Neural cell (in vitro differentiated cells): Measurements from ENCODE around the gene OSBP2. TPM values are rescaled to one million over a fixed set of nuclear protein-coding genes. Genes with fewer than 3 reads are reported as not detected.

Source experiments
- H2AFZ ChIP-seq: fragments of 200-600, 300-800 bp; sonication (generic), shearing (Covaris generic); 2 replicates; pipeline ENCODE4 v1.6.0; 2014; ENCODE audit warnings: low read depth, mild to moderate bottlenecking, antibody characterized with exemption, low read length, moderate library complexity
- H3F3A ChIP-seq: fragments of 200-600 bp; shearing (Covaris generic); 2 replicates; pipeline ENCODE4 v1.6.1; 2016; ENCODE audit warnings: mild to moderate bottlenecking, moderate library complexity, mixed read lengths, antibody characterized with exemption, low read length; ENCODE audit not compliant: insufficient read depth, poor library complexity, severe bottlenecking
- H3K27ac ChIP-seq: fragments of 200-600, 300-800 bp; sonication (generic), shearing (Covaris generic); 2 replicates; pipeline ENCODE4 v1.5.1; 2014; ENCODE audit warnings: mild to moderate bottlenecking, low read length, moderate library complexity
- H3K27me3 ChIP-seq: fragments of 300-800, 200-600 bp; sonication (generic), shearing (Covaris generic); 2 replicates; pipeline ENCODE4 v1.6.0; 2014; ENCODE audit warnings: mild to moderate bottlenecking, low read depth, low read length, moderate library complexity; ENCODE audit not compliant: insufficient read depth
- H3K36me3 ChIP-seq: fragments of 300-800, 200-600 bp; sonication (generic), shearing (Covaris generic); 2 replicates; pipeline ENCODE4 v1.5.1; 2014; ENCODE audit warnings: mild to moderate bottlenecking, antibody characterized with exemption, low read length, moderate library complexity; ENCODE audit not compliant: insufficient read depth
- H3K4me2 ChIP-seq: fragments of 300-800, 200-600 bp; sonication (generic), shearing (Covaris generic); 2 replicates; pipeline ENCODE4 v1.6.0; 2014; ENCODE audit warnings: mild to moderate bottlenecking, low read length
- H3K4me3 ChIP-seq: fragments of 300-800, 200-600 bp; sonication (generic), shearing (Covaris generic); 2 replicates; pipeline ENCODE4 v1.5.1; 2014; ENCODE audit warnings: mild to moderate bottlenecking, low read length, moderate library complexity
- H3K79me2 ChIP-seq: fragments of 200-600 bp; shearing (Covaris generic); replicated peaks from 2 replicates; pipeline ENCODE4 v1.6.0; 2014; ENCODE audit warnings: mild to moderate bottlenecking, low read length, moderate library complexity; ENCODE audit not compliant: insufficient read depth
- H3K9ac ChIP-seq: fragments of 300-800, 200-600 bp; sonication (generic), shearing (Covaris generic); 2 replicates; pipeline ENCODE4 v1.6.1; 2016; ENCODE audit warnings: mild to moderate bottlenecking, low read length, mixed read lengths
- H3K9me2 ChIP-seq: fragments of 200-600 bp; shearing (Covaris generic); 2 replicates; pipeline ENCODE4 v1.6.1; 2016; ENCODE audit warnings: mild to moderate bottlenecking, low read length, mixed read lengths; ENCODE audit not compliant: insufficient read depth
- H3K9me3 ChIP-seq: fragments of 200-600, 300-800 bp; sonication (generic), shearing (Covaris generic); 2 replicates; pipeline ENCODE4 v1.6.1; 2016; ENCODE audit warnings: mild to moderate bottlenecking, mixed run types, low read length, moderate library complexity, mixed read lengths
- H4K20me1 ChIP-seq: fragments of 200-600 bp; shearing (Covaris generic); 2 replicates; pipeline ENCODE4 v1.6.1; 2016; ENCODE audit warnings: mild to moderate bottlenecking, mixed run types; ENCODE audit not compliant: insufficient read depth
- EP300 ChIP-seq: fragments of 450-650 bp; conservative IDR thresholded peaks from 2 replicates; pipeline ENCODE4 v1.6.1; 2014; ENCODE audit warnings: antibody characterized with exemption, mild to moderate bottlenecking, moderate library complexity; ENCODE audit not compliant: poor library complexity, severe bottlenecking
- EZH2 ChIP-seq: fragments of 200-600, 300-800 bp; shearing (Covaris generic), sonication (generic); IDR thresholded peaks from 2 replicates; pipeline ENCODE4 v1.6.1; 2014; ENCODE audit warnings: antibody characterized with exemption, low read length, borderline replicate concordance, mild to moderate bottlenecking; ENCODE audit not compliant: insufficient read depth, poor library complexity, severe bottlenecking
- MXI1 ChIP-seq: fragments of 450-650 bp; conservative IDR thresholded peaks from 2 replicates; pipeline ENCODE4 v1.6.1; 2014; ENCODE audit warnings: antibody characterized with exemption, mild to moderate bottlenecking; ENCODE audit not compliant: poor library complexity, severe bottlenecking
- POLR2AphosphoS5 ChIP-seq: IDR thresholded peaks from 2 replicates; pipeline ENCODE4 v1.6.1; 2012
- RAD21 ChIP-seq: fragments of 450-650 bp; conservative IDR thresholded peaks from 2 replicates; pipeline ENCODE4 v1.6.1; 2014; ENCODE audit warnings: antibody characterized with exemption, mild to moderate bottlenecking, moderate library complexity
- SMC3 ChIP-seq: fragments of 450-650 bp; conservative IDR thresholded peaks from 2 replicates; pipeline ENCODE4 v1.6.1; 2014; ENCODE audit warnings: antibody characterized with exemption, mild to moderate bottlenecking, moderate library complexity; ENCODE audit not compliant: poor library complexity
- TAF1 ChIP-seq: IDR thresholded peaks from 2 replicates; pipeline ENCODE4 v1.6.1; 2012; ENCODE audit warnings: low read depth
- polyA plus RNA-seq: library from polyadenylated mRNA; depleted of rRNA; stranded (reverse); fragments of >200 nt; gene quantifications from 2 replicates; pipeline ENCODE4 v1.2.3, GENCODE V29; 2014
- TF ChIP-seq, protein P1 (sequence below): fragments of 450-650 bp; IDR thresholded peaks from 2 replicates; pipeline ENCODE4 v1.5.1; 2014; ENCODE audit warnings: antibody characterized with exemption, mild to moderate bottlenecking, moderate library complexity; ENCODE audit not compliant: poor library complexity, severe bottlenecking
- TF ChIP-seq, protein P2 (sequence below): IDR thresholded peaks from 2 replicates; pipeline ENCODE4 v1.6.1; 2012; ENCODE audit warnings: borderline replicate concordance

The OSBP2 gene
- polyA plus RNA-seq, 1 donor from 2014 or later = 8.7 TPM

DNA sequence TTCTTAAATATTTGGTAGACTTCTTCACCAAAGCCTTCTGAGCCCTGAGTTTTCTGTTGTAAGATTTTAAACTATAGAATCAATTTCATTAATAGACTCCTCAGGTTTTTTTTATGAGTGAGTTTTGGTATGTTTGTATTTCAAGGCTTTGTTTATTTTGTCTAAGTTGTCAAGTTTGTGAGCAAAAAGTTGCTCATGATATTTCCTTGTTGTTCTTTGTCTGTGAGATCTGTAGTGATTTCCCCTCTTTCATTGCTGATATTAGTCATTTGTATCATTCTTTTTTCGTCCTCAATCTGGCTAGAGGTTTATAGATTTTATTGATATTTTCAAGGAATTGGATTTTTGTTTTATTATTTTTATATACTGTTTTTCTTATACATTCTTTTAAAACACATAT is 152.9 kb downstream of the OSBP2 start:
- H3K27me3 ChIP-seq = no peaks in the 10 kb centered on the region
- H3K9ac ChIP-seq = no peak overlapping the region
- no peak overlapping the region for H3K27ac ChIP-seq
- no peaks in the 10 kb centered on the region for H3K36me3 ChIP-seq
- H3F3A ChIP-seq = no peaks in the 10 kb centered on the region
- H3K4me2 ChIP-seq = no peak overlapping the region
- H3K4me3 ChIP-seq = no peak overlapping the region
- no peaks in the 10 kb centered on the region for H3K9me3 ChIP-seq
- H2AFZ ChIP-seq = no peak overlapping the region
- H4K20me1 ChIP-seq = no peaks in the 10 kb centered on the region
- no peaks in the 10 kb centered on the region for H3K79me2 ChIP-seq
- H3K9me2 ChIP-seq = no peaks in the 10 kb centered on the region
- TF ChIP-seq EP300 (no peak), MXI1 (no peak), RAD21 (no peak), TAF1 (no peak), SMC3 (no peak), POLR2AphosphoS5 (no peak), EZH2 (no peak)
- TF ChIP-seq, protein P1, sequence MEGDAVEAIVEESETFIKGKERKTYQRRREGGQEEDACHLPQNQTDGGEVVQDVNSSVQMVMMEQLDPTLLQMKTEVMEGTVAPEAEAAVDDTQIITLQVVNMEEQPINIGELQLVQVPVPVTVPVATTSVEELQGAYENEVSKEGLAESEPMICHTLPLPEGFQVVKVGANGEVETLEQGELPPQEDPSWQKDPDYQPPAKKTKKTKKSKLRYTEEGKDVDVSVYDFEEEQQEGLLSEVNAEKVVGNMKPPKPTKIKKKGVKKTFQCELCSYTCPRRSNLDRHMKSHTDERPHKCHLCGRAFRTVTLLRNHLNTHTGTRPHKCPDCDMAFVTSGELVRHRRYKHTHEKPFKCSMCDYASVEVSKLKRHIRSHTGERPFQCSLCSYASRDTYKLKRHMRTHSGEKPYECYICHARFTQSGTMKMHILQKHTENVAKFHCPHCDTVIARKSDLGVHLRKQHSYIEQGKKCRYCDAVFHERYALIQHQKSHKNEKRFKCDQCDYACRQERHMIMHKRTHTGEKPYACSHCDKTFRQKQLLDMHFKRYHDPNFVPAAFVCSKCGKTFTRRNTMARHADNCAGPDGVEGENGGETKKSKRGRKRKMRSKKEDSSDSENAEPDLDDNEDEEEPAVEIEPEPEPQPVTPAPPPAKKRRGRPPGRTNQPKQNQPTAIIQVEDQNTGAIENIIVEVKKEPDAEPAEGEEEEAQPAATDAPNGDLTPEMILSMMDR = no peak
- TF ChIP-seq, protein P2, sequence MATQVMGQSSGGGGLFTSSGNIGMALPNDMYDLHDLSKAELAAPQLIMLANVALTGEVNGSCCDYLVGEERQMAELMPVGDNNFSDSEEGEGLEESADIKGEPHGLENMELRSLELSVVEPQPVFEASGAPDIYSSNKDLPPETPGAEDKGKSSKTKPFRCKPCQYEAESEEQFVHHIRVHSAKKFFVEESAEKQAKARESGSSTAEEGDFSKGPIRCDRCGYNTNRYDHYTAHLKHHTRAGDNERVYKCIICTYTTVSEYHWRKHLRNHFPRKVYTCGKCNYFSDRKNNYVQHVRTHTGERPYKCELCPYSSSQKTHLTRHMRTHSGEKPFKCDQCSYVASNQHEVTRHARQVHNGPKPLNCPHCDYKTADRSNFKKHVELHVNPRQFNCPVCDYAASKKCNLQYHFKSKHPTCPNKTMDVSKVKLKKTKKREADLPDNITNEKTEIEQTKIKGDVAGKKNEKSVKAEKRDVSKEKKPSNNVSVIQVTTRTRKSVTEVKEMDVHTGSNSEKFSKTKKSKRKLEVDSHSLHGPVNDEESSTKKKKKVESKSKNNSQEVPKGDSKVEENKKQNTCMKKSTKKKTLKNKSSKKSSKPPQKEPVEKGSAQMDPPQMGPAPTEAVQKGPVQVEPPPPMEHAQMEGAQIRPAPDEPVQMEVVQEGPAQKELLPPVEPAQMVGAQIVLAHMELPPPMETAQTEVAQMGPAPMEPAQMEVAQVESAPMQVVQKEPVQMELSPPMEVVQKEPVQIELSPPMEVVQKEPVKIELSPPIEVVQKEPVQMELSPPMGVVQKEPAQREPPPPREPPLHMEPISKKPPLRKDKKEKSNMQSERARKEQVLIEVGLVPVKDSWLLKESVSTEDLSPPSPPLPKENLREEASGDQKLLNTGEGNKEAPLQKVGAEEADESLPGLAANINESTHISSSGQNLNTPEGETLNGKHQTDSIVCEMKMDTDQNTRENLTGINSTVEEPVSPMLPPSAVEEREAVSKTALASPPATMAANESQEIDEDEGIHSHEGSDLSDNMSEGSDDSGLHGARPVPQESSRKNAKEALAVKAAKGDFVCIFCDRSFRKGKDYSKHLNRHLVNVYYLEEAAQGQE = no peak

DNA sequence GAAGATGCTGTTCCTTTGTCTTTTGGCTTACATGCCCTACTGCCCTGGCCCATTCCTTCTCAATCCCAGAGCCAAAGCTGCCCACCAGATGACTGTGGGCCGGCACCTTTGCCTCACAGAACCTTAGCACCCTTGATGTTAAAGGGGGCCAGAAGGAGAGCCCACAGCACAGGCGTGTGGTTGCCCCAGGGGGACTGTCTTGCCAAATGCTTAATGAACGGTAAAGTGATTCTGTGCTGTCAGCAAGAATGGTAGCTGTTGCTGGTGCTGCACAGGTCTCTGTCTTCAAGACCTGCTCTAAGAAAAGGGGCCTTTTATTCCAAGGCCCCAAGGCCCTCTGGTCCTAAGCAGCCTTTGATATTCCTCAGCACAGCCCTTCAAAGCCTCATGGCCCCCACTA is 160.6 kb downstream of the OSBP2 start:
- no peaks in the 10 kb centered on the region for H3K27me3 ChIP-seq
- H3K4me3 ChIP-seq = no peak overlapping the region
- no peaks in the 10 kb centered on the region for H4K20me1 ChIP-seq
- no peak overlapping the region for H3K9ac ChIP-seq
- no peaks in the 10 kb centered on the region for H3K9me3 ChIP-seq
- H2AFZ ChIP-seq = no peak overlapping the region
- no peak for TF ChIP-seq RAD21
- no peak for TF ChIP-seq MXI1
- TF ChIP-seq, protein P1 = no peak
- no peak for TF ChIP-seq EZH2
- TF ChIP-seq, protein P2 = no peak
- no peak for TF ChIP-seq EP300
- TF ChIP-seq POLR2AphosphoS5 = no peak
- H3K27ac ChIP-seq = no peak overlapping the region
- no peaks in the 10 kb centered on the region for H3K9me2 ChIP-seq
- H3F3A ChIP-seq = no peaks in the 10 kb centered on the region
- no peaks in the 10 kb centered on the region for H3K36me3 ChIP-seq
- H3K4me2 ChIP-seq = no peak overlapping the region
- no peaks in the 10 kb centered on the region for H3K79me2 ChIP-seq
